ENCODE measurements around the gene OR52B2. TPM values are rescaled to one million over a fixed set of nuclear protein-coding genes. Genes with fewer than 3 reads are reported as not detected.

Gene OR52B2
- total RNA-seq, 1 donor from 2014 or later: not detected

DNA sequence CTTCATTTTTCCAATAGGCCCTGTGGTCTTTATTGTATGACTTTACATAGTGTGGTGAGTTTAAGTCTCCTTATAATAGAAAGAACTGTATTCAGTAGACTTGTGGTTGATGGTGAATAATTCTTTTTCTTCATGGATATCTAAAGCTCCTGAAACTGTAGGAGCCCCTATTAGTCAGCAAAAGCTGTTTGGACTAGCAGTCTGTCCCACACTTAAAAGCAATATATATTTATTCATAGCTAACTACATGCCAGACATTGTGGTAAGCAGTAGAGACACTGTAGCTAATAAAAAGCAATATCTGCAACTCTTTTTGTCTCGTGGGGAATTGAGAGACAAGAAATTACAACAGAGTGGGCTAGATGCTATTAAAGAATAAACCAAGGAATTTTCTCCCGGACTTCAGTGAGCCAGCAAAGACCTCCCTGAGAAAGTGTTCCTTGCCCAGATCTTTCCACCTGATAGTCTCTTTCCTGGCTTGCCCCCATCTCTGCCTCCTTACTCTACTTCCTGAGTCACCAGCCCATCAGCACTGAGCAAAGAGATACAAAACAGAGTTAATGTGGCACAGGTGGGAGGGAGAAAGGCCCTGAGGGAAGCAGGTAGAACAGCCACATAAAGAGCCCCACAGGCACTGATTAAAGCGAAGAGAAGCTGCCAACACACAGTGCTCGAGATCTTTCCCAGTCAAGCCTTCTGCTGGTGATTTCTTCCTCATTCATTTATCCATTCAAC is 27.5 kb upstream of the OR52B2 start:
- Mint-ChIP-seq H3K27me3 (ENCODE audit: unreplicated experiment) (peaks cover 20% of the 10 kb centered on the region), H3K4me3 (ENCODE audit: unreplicated experiment) (no peak overlapping the region), H3K36me3 (ENCODE audit: unreplicated experiment) (peaks cover 3% of the 10 kb centered on the region), H3K9me3 (ENCODE audit: unreplicated experiment) (no peaks in the 10 kb centered on the region), H3K27ac (ENCODE audit: unreplicated experiment) (no peak overlapping the region), H3K4me1 (ENCODE audit: unreplicated experiment) (peaks cover 4% of the 10 kb centered on the region)
- DNase-seq (ENCODE audit: extremely low spot score, unreplicated experiment): no peak
- TF ChIP-seq, protein P1, sequence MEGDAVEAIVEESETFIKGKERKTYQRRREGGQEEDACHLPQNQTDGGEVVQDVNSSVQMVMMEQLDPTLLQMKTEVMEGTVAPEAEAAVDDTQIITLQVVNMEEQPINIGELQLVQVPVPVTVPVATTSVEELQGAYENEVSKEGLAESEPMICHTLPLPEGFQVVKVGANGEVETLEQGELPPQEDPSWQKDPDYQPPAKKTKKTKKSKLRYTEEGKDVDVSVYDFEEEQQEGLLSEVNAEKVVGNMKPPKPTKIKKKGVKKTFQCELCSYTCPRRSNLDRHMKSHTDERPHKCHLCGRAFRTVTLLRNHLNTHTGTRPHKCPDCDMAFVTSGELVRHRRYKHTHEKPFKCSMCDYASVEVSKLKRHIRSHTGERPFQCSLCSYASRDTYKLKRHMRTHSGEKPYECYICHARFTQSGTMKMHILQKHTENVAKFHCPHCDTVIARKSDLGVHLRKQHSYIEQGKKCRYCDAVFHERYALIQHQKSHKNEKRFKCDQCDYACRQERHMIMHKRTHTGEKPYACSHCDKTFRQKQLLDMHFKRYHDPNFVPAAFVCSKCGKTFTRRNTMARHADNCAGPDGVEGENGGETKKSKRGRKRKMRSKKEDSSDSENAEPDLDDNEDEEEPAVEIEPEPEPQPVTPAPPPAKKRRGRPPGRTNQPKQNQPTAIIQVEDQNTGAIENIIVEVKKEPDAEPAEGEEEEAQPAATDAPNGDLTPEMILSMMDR (IDR thresholded peaks at IDR 0.05): no peak

DNA sequence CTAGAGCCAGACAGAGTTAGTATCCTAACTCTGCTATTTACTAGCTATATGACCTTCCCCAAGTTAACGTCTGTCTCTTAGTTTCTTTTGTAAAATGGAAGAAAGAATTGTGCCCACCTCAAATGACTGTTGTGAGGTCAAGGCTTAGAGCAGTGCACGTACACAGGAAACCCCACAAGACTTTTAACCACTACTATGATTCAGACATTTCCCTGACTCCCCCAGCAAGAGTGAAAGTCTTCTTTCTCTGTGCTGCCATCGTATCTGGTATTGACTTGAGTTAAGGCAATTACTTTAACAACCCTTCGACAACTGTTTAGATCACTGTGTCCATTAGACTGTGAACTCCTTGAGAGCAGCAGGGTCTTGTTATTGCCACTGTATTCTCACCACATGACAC is 26.3 kb upstream of the OR52B2 start:
- no peak for DNase-seq (ENCODE audit: extremely low spot score, unreplicated experiment)
- TF ChIP-seq, protein P1 (IDR thresholded peaks at IDR 0.05): no peak
- H3K4me3 Mint-ChIP-seq (ENCODE audit: unreplicated experiment): no peak overlapping the region
- H3K9me3 Mint-ChIP-seq (ENCODE audit: unreplicated experiment): no peaks in the 10 kb centered on the region
- H3K27ac Mint-ChIP-seq (ENCODE audit: unreplicated experiment): no peak overlapping the region
- peaks cover 21% of the 10 kb centered on the region for H3K27me3 Mint-ChIP-seq (ENCODE audit: unreplicated experiment)
- peaks cover 4% of the 10 kb centered on the region for H3K4me1 Mint-ChIP-seq (ENCODE audit: unreplicated experiment)
- no peaks in the 10 kb centered on the region for H3K36me3 Mint-ChIP-seq (ENCODE audit: unreplicated experiment)

DNA sequence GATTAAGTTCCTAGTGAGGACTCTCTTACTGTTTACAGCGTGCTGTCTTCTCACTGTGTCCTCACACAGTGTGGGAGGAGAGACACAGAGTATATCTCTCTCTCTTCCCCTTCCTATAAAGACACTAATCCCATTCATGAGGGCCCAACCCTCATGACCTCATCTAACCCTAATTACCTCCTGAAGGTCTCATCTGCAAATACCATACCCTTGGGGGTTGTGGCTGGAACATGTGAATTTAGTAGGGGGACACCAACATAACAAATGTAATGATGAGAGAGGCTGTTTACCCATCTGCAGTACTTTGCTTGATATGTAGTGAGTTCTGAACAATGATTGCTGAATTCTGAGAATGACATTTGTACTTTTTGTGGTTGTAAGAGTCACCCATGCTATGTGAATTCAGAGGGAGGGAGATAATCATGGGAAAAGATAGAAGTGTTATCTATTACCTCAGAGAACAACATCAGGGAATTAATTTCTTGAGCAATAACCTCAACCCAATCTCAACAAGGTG is 24.0 kb upstream of the OR52B2 start:
- TF ChIP-seq, protein P1 (IDR thresholded peaks at IDR 0.05): no peak
- Mint-ChIP-seq H3K27me3 (ENCODE audit: unreplicated experiment) (peaks cover 22% of the 10 kb centered on the region), H3K36me3 (ENCODE audit: unreplicated experiment) (no peaks in the 10 kb centered on the region), H3K4me3 (ENCODE audit: unreplicated experiment) (no peak overlapping the region), H3K4me1 (ENCODE audit: unreplicated experiment) (no peaks in the 10 kb centered on the region), H3K27ac (ENCODE audit: unreplicated experiment) (no peak overlapping the region), H3K9me3 (ENCODE audit: unreplicated experiment) (no peaks in the 10 kb centered on the region)
- DNase-seq (ENCODE audit: extremely low spot score, unreplicated experiment): no peak

DNA sequence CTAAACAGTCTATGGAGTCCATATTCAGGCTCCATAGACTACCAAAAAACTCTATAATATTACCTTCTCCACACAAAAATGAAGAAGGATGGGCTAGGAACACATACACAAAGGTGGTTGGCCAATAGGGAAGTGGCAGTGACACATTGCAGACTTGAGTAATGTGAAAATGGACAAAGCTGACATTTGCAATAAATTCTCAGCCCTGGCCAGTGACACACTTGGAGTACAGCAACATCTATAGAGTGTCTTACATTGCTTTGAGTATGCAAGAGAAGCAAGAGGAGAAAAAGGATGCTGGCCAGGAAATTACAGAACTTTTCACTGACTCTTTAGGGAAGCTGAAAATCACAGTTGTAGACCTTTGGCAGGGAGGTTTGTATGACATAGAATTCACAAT is 21.6 kb upstream of the OR52B2 start:
- Mint-ChIP-seq H3K9me3 (ENCODE audit: unreplicated experiment) (no peaks in the 10 kb centered on the region), H3K27ac (ENCODE audit: unreplicated experiment) (no peak overlapping the region), H3K27me3 (ENCODE audit: unreplicated experiment) (peaks cover 22% of the 10 kb centered on the region), H3K4me3 (ENCODE audit: unreplicated experiment) (no peak overlapping the region), H3K36me3 (ENCODE audit: unreplicated experiment) (no peaks in the 10 kb centered on the region), H3K4me1 (ENCODE audit: unreplicated experiment) (no peaks in the 10 kb centered on the region)
- TF ChIP-seq, protein P1 (IDR thresholded peaks at IDR 0.05): no peak
- no peak for DNase-seq (ENCODE audit: extremely low spot score, unreplicated experiment)

DNA sequence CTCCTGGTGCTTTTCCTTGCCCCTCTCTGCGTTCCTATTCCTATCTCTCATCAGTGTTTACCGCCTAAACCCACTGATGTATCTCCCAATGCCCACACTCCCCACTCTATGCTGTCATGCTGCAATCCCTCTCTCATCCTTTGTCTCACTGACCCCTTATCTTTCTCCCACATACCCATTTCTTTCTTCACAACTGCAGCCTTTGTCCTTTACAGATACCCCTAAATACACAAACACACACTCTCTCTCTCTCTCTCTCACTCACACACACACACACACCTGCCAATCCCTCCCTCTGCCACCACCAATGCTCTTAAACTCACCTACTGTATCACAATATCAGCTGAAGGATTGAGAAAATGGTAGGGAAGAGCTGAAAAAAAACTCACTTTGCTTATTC is 5.3 kb upstream of the OR52B2 start:
- no peak overlapping the region for H3K4me3 Mint-ChIP-seq (ENCODE audit: unreplicated experiment)

More for the DNA sequence above, 5.3 kb upstream of the OR52B2 start:
- peaks cover 22% of the 10 kb centered on the region for H3K27me3 Mint-ChIP-seq (ENCODE audit: unreplicated experiment)
- H3K27ac Mint-ChIP-seq (ENCODE audit: unreplicated experiment): no peak overlapping the region
- H3K4me1 Mint-ChIP-seq (ENCODE audit: unreplicated experiment): no peaks in the 10 kb centered on the region
- DNase-seq (ENCODE audit: extremely low spot score, unreplicated experiment): no peak
- no peaks in the 10 kb centered on the region for H3K9me3 Mint-ChIP-seq (ENCODE audit: unreplicated experiment)
- TF ChIP-seq, protein P1 (IDR thresholded peaks at IDR 0.05): no peak
- no peaks in the 10 kb centered on the region for H3K36me3 Mint-ChIP-seq (ENCODE audit: unreplicated experiment)

Data from osteocyte (in vitro differentiated cells).